ENCODE measurements around the gene WWP2.

GRCh38 chr16:69767459-69768229 is 5.5 kb downstream of the WWP2 start:
- TF ChIP-seq USF1 (IDR thresholded peaks at IDR 0.05) (no peak), EP300 (IDR thresholded peaks at IDR 0.05; ENCODE audit: borderline replicate concordance) (no peak), EGR1 (IDR thresholded peaks at IDR 0.05) (no peak), CEBPB (IDR thresholded peaks at IDR 0.05) (no peak), NFIC (IDR thresholded peaks at IDR 0.05) (no peak), REST (IDR thresholded peaks at IDR 0.05; ENCODE audit: low read depth) (no peak), FOXM1 (IDR thresholded peaks at IDR 0.05; ENCODE audit: borderline replicate concordance, low read depth) (no peak), RAD21 (IDR thresholded peaks at IDR 0.05; ENCODE audit: low read depth) (no peak), YY1 (IDR thresholded peaks at IDR 0.05; ENCODE audit: low read depth) (no peak), TAF1 (IDR thresholded peaks at IDR 0.05; ENCODE audit: low read depth) (no peak), TCF12 (IDR thresholded peaks at IDR 0.05; ENCODE audit: low read depth) (no peak), MAX (IDR thresholded peaks at IDR 0.05) (no peak), TEAD4 (IDR thresholded peaks at IDR 0.05) (no peak)
